ENCODE measurements around the gene CETP.

Gene CETP

DNA sequence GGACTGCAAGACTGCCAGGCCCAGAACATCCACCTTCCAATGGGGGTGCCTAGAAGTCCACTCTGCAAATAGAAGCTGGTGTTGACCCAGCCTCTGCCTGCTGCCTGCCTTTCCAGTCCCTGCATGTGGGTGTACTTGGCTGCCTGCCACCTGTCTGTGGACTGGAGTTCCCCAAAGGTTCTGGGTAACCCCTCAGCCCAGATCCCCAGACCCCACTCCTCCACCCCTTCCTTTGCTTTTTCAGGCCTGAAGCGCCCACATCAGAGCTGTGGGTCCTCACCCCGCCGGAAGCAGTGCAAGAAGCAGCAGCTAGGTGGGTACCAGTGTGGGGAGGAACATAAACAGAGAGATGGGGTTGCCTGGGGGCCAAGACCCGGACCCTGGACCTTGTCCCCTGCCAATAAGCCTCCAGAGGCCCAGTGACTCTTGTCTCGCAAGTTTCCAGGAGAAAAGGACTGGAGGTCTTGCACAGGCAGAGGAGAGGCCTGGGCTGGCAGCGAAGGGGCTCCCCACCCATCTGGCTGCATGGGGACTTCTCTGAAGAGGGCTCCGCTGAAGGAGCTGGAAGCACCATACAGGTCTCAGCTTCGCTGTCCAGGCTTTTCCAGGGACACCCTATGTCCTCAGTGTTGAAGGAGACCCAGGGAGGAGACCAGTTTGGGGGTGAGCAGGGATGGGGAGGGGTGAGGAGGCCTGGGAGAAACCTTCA is 61.9 kb downstream of the CETP start:
- DNase-seq (ENCODE audit: low spot score) = peak; percentile 86

DNA sequence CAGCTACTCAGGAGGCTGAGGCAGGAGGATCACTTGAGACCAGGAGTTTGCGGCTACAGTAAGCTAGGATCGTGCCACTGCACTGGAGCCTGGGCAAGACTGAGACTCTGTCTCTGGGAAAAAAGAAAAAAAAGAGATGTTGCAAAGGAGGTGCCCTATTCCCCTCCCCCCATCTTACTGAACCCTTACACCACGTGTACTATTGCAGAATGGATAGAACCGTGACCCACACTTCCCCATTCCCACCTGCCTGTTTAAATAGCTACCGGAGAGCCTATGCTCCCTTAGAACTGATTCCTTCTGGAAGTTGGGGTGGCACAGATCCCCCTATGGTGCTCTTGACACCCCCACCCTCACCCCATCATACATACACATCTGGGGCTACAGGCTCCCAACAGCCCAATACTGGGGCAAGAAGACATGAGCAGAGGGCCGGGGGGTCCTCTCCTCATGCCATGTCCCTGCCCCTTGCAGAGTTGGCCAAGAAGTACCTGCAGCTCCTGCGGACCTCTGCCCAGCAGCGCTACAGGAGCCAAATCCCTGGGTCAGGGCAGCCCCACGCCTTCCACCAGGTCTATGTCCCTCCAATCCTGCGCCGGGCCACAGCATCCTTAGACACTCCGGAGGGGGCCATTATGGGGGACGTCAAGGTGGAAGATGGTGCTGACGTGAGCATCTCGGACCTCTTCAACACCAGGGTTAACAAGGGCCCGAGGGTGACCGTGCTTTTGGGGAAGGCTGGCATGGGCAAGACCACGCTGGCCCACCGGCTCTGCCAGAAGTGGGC is 63.3 kb downstream of the CETP start:
- DNase-seq (ENCODE audit: low spot score) = no peak

DNA sequence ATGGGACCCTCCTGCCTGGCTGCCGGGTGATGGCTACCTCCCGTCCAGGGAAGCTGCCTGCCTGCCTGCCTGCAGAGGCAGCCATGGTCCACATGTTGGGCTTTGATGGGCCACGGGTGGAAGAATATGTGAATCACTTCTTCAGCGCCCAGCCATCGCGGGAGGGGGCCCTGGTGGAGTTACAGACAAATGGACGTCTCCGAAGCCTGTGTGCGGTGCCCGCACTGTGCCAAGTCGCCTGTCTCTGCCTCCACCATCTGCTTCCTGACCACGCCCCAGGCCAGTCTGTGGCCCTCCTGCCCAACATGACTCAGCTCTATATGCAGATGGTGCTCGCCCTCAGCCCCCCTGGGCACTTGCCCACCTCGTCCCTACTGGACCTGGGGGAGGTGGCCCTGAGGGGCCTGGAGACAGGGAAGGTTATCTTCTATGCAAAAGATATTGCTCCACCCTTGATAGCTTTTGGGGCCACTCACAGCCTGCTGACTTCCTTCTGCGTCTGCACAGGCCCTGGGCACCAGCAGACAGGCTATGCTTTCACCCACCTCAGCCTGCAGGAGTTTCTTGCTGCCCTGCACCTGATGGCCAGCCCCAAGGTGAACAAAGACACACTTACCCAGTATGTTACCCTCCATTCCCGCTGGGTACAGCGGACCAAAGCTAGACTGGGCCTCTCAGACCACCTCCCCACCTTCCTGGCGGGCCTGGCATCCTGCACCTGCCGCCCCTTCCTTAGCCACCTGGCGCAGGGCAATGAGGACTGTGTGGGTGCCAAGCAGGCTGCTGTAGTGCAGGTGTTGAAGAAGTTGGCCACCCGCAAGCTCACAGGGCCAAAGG is 64.4 kb downstream of the CETP start:
- DNase-seq (ENCODE audit: low spot score) = no peak

DNA sequence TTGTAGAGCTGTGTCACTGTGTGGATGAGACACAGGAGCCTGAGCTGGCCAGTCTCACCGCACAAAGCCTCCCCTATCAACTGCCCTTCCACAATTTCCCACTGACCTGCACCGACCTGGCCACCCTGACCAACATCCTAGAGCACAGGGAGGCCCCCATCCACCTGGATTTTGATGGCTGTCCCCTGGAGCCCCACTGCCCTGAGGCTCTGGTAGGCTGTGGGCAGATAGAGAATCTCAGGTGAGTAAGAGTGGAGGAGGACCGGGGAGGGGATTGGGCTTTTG is 65.0 kb downstream of the CETP start:
- no peak for DNase-seq (ENCODE audit: low spot score)

DNA sequence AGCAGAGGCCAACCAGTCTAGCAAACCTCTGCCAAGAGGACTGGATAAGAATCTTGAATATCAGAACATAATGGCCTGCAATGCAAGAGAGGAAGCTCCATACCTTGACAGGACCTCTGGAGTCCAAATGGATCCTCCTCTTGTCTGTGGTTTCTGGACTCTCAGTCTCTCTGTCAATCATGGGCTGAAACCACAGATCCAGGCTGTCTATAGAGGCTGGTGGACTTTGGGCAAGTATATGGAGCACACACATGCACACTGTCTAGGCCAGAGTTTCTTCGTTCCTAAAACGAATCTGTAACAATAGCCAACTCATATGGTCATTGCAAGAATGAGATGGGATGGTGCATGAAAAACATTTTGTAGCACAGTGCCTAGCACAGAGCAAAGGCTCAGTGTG is 65.3 kb downstream of the CETP start:
- DNase-seq (ENCODE audit: low spot score) = no peak

DNA sequence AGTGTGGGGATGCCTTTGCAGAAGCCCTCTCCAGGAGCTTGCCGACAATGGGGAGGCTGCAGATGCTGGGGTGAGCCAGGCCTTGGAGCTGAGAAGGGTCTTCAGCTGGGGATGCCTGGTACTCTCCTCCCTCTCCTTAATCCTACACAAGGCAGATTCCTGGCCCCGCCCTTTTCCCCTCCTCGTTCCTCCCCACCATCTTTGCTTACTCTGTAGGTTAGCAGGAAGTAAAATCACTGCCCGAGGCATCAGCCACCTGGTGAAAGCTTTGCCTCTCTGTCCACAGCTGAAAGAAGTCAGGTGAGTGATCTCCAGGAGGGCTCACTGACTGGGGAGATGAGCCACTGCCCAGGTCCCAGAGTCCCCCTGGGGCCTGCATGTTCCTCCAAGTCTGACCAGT is 66.3 kb downstream of the CETP start:
- no peak for DNase-seq (ENCODE audit: low spot score)

DNA sequence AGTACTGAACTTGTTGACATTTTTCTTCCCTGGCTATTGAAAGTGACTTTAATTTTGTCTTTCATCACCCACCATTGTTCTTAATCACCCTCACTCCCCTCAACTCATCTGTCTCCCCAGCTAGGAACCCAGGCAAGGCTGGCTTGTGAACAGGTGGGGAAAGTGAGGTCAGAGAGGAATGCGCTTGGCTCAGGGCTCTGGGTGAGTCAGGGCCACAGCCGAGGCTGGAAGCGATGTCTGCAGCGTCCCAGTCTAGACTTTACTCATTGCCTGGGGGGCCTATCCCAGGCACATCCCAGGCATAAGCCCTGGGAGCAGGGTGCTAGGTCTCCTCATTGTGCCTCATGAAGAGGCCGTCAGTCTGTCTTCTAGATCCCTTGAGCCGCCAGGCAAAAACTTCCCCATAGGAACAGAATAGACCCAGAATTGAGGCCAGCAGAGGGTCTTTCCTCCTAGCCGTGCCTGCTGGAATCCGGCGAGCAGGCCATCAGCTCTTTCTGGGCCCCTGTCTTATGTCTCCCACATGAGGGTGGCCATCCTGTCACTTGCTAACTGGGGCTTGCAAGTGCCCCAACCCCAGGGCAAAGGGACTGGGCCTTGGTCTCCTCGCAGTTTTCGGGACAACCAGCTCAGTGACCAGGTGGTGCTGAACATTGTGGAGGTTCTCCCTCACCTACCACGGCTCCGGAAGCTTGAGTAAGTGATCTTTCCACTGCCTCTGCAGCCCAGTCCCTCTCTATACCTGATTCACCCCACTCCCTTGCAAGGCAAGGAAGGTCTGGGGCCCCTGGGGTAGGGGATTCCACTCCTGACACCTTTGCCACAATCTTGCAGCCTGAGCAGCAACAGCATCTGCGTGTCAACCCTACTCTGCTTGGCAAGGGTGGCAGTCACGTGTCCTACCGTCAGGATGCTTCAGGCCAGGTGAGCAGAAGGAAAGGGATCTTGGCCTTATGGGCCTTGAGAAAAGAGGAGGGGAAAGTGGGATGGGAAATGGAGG is 67.7 kb downstream of the CETP start:
- DNase-seq (ENCODE audit: low spot score) = peak; percentile 37

DNA sequence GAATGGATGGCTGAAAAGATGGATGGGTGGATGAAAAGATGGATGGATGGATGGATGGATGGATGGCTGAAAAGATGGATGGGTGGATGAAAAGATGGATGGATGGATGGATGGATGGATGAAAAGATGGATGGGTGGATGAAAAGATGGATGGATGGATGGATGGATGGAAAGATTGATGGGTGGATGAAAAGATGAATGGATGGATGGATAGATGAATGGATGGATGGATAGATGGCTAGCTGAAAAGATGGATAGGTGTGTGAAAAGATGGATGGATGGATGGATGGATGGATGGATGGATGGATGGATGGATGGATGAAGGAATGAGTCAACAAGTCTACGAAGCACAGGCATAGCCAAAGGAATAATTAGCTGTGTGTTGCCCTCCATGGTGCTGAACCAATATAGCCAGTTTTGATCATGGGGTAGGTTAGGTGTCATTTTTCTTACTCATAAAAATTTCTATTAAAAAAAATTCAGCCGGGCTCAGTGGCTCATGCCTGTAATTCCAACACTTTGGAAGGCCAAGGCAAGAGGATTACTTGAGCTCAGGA is 68.7 kb downstream of the CETP start:
- DNase-seq (ENCODE audit: low spot score) = no peak

DNA sequence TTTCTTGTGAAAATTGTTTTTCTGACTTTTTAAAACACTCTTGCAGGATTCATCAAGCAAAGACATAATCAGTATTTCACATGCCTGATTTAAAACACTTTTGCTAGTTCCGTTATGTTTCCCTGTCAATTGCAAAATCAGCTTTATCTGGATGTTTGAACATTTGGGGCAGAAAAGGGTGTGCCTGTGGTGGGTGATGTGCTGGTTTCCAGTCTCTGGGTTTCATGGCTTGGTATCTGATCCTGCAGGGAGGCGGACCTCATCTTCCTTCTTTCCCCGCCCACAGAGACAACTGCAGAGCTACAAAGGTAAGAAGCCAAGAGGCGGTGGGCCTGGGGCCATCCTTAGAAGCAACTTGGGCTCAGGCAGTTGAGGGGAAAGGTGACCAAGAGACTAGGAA is 69.4 kb downstream of the CETP start:
- DNase-seq (ENCODE audit: low spot score) = no peak

DNA sequence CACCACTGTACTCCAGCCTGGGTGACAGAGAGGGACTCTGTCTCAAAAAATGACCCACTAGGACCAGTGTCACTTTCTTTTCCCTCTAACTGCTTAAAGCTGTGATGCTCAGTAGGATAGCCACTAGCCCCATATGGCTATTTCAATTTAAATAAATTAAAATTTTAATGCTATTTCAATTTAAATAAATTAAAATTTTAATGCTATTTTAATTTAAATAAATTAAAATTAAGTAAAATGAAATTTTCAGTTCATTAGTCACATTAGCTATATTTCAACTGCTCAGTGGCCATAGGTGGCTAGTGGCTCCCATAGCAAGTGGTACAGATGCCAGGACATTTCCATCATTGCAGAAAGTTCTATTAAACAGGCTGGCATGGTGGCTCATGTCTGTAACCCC is 70.6 kb downstream of the CETP start:
- DNase-seq (ENCODE audit: low spot score) = no peak

DNA sequence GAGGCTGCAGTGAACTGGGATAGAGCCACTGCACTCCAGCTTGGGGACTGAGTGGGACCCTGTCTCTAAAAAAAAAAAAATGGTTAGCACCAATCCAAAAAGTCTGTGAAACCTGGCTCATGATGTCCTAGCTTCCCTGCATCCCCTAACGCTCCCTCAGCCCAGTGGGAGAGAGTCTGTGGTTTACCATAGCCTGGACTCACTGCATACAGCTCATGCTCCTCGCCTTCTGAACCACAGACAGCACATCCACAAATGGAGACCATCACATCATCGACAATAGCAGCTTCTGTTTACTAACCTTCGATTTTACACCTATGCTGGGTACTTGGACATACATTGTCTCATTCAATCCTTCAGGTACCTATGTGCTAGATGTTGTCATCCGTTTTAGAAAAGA is 71.2 kb downstream of the CETP start:
- DNase-seq (ENCODE audit: low spot score) = no peak

Data from CD4-positive, alpha-beta T cell treated with Interleukin-2 at 100 ng/mL for 4 hours (primary cell).